ENCODE measurements around the gene RNF151.

DNA sequence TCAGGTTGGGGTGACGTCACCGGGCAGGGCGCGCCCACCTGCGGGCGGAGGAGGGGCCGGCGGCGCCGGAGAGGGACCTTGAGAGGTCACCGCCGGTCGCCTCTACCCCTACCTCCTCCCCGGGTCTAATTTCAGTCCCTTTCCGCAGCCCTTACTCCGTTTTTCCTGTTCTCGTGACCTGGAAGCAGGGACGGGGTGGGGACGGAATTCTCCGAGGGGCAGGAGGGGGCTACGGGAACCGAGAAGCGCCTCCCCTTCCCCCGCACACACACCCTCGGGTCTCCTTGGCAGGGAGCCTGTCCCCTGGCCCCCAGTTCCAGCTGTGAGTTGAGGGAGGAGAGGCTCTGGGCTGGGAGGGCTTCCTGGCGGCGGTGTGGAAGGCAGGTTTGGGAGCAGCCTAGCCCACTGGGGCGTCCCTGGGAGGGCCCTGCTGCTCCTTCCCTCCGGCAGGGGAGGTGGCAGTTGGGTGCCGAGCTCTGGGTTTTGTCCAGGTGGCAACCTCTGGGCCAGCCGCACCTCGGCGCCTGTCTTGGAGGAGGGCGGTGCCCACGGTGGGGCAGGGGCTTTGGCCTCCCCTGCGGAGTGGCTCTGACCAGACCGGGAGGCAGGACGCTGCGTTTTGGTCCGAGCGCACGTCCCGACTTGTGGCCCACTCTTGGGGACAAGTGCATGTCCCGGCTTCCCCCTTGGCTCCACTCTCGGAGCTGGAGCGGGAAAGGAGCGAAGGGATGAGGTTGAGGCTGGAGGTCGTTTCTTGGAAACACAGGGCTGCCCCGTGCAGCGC, 23.9 kb downstream of the RNF151 start:
- TF ChIP-seq CTCF (IDR thresholded peaks at IDR 0.05; ENCODE audit: low read depth, low read length) (no peak), POLR2A (IDR thresholded peaks at IDR 0.05; ENCODE audit: extremely low read depth, insufficient read length) (no peak)
